NCI-H2171 (cell line): ENCODE data around the gene HEG1.

Source experiments
- DNase-seq: peaks from one replicate; lab custom pipeline; 2025; lab: John Stamatoyannopoulos, UW

HEG1 gene

DNA sequence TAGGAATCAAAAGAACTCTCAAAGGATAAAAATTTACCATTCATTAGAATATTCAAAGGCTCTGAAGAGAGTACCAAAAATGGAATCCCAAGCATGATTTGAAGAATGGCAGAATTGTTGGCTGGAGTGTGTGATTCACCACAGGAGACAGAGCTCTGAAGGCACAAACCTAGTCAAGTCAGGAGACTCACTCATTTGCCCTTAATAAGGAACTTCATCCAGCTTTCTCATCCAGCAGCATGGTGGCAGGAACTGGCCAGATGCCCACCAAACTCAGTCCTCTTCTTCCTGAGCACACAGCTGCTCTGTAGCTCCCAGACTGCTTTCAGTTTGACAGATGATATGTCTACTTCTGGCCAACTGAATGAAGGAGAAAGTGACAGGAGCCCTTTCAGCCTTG is 16.5 kb upstream of the HEG1 start:
- DNase-seq, result no peak

DNA sequence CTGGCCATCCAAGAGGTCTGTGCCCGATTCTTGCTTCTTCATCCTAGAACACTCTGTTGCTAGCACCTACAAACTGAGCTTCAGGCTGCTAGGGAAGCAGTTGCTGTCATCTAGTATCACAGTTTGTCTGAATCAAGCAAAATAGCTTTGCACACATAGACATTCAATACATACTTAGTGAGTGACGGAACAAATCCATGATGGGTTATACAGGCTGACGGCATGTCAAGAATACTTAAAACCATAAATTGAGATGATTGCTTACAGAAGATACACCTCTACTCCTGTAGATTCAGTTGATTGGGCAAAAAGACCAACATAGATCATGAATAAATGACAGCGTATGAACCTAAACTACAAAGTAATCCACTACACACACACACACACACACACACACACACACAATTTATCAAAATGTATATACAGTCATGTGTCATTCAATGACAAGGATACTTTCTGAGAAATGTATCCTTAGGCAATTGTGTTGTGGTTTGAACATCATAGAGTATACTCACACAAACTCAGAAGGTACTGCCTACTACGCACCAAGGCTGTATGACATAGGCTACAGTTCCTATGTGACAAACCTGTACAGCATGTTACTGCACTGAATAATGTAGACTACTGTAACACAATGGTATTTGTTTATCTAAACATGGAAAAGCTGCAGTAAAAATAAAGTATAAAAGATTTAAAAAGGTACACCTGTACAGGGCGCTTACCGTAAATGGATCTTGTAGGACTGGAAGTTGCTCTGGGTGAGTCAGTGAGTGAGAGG is 14.4 kb upstream of the HEG1 start:
- DNase-seq, result no peak

DNA sequence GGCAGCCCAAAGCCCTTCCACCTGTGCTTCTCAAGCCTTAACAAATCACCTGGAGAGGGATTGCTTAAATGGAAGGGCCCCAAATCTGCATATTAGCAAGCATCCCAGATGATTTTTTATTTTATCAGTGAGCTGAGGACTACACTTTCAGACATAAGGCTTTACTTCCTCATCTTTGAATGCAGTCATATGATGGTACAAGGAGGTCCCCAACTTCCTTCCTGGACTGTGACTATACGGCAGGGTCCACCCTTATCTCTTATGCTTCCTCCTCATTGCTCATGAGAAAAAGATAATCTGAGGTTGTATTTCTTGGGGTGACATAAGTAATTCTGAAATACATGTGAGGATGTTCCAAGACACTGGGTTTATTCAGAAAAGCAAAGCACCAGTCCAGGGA is 13.7 kb upstream of the HEG1 start:
- DNase-seq, result no peak

DNA sequence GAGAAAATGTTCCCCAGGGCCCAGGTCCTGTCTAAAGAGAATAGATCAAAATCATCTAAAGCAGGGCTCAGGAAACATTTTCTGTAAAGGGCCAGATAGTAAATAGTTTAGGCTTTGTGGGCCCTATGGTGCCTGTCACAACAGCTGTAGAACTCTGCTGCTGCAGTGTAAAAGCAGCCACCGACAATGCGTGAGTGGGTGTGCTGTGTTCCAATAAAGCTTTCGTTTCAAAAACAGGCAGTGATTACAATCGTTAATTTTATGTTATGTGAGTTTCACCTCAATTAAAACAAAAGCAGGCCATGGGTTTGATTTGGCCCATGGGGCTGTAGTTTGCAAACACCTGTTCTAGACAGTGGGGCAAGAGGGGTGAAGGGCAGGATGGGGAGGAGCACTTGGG is 12.5 kb upstream of the HEG1 start:
- DNase-seq, result no peak

DNA sequence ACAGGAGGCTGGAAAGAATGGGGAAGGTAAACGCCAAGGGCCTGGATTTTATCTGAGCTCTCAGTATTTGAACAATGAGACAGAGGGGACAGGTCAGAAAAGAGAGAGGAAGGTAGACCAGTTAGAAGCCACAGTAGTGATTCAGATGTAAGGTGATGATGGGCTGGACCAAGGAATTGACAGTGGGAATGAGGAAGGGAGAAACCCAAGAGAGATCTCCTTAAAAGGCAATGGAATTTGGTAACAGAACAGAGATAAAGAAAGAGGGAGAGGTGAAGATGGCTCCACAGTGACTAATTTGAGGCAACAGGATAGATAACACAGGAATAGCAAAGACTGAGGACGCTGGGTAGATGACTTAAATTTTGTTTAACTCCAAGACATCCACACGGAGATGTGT is 11.4 kb upstream of the HEG1 start:
- DNase-seq, result no peak

DNA sequence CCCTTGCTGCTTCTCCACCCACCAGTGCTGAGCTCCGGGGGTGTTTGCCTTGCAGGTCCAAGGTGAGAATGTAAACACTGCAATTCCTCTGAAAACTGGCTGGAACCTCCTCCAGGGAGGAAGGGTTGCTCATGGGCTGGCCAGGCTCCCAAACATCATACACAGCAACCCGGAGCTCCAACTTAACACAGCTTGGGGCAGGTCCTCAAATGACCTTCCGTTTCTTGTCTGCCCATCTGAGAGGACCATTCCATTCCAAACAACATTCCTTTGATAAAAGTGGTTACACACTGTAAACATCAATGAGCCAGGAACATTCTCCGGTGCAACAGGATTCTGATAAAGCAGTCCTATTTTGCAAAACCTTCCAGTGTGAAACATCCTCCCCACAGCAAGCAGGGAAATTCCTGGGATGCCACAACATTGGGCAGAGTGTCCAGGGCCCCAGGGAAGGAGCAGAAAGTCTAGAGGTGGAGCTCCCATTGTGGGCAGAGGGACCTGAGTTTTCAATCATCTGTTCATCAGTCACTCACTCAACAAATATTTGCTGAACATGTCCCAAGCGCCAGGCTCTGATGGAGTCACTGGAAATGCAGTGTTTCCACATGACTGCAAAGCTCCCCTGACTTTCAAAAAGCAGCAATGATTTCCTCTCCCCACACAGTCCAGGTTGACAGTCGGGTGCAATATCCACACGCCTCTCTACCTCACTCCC is 7.3 kb upstream of the HEG1 start:
- DNase-seq, result no peak

DNA sequence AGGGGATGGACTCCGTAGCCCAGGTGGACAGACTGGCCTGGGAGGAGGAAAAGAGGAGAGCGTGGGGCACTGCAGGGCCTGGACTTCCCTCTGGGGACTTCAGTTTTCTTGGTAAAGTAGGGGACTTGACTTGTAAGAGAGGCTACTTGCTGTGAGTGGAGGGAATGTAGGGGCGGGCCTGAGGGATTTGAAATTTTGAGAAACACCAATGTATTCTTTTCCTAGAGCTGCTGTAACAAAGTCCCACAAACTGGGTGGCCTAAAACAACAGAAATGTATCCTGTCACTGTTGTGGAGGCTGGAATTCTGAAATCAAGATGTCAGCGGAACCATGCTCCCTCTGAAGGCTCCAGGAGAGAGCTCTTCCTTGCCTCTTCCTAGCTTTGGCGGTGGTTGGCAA is 5.8 kb upstream of the HEG1 start:
- no peak for DNase-seq

DNA sequence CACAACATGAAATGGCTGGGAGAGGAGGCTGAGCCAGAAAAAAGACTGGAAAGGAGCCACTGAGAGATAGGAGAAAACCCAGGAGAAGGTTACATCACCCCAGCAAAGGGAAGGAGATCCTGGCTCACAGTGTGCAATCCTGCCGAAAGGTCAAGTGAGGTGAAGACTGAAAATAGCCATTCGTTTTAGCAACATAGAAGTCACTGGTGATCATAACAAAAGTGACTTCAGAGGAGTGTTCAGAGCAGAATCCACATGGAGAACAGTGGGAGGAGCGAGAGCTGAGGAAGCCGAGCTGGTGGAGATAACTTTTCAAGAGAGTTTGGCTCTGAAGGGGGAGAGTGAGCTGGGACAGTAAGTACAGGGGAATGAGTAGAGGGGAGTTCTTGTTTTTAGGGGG is 5.4 kb upstream of the HEG1 start:
- DNase-seq, result no peak

DNA sequence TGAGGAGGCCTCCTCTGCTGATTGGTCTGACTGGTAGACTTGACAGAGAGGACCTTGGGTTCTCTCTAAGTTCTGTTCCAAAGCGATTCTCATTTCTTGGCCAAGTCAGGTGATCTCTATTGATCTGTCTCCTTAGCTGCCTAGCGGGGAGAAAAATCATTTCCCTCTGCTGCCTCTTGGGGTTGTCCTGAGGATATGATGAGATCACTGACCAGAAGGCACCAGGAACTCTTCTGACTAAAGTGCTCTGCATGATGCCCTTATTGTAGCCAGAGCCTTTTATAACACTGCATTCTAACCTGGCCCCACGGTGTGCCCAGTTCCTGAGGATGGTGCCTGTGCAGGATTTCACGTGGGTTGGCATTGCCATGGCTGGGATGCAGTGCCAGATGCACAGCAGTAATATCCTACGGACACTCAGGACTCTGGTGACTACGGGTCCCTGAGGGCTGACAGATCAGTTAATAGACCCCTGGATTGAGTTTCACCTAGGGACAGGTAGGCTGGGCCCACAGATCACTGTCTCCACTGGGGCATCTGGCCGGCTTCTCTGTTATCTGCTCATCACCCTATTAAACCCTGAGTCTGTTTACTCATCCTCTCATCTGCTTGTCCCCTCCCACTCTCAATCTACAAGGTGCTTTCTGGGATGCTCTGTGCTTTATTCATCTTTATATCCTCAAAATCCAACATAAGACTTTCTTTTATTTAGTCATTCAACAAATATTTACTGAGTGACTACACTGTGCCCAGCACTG is 3.9 kb upstream of the HEG1 start:
- no peak for DNase-seq

DNA sequence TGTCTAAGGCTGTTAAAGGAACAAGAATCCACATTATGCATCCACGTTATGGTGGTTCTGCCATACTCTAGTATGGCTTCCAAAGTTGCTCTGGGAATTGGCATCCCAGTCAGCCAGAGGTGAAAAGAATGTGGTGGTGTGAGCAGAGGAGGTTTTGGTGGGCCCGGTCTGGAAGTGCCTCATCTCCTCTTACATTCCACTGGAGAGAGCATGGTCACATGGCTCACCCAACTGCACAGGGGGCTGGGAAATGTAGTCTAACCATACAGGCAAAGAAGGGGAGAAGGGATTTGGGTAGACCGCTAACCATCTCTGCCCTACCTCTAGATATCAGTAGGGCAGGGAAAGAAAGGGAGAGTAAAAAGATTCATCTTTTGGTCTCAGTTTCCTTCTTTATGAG is 3.2 kb upstream of the HEG1 start:
- no peak for DNase-seq

DNA sequence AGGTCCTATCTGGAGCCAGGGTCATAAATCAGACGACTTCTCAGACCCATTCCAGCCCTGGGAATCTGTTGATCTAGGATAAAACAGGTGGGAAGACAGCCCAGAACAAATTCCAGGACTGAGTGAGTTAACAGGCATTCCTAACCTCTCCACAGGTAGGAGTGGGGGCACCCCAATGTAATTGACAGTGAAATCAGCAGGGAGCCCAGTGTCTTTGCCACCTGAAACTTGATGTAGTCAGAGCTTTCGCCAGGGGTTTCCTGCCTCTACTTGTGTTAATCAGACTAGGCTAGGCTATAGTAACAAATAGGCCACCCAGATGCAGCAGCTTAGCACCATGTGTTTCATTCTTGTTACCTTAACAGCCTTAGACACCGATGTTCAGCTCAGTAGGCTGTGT is 2.7 kb upstream of the HEG1 start:
- DNase-seq, result no peak

DNA sequence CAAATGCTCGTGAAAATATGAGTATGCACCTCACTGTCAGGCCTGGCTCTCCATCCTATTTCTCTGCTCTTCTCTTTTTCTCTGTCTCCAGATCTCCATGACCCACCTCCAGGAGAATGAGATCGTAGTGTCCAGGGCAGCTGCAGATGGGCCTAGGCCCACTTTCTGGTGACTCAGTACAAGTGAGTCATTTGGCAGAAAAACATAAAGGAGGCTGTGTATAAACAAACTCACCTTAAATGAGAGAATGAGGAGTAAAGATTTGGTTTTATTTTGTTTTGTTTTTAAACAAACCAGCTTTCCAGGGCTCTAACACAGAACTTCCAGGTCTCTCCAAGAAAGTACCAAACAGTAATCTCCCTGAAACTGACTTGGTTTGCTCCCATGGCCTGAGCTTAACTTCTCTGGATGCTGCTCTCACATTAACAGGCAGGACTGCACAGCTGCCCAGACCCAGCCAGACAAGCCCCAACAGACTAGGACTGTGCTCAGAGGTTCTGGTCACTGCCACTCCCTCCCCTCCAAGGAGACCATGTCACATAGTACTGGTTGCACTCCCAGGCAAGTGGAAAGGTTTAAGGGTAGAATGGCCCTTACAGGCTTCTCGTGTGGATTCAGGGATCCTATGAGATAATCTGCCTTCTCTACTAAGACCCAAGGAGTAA is 1.5 kb upstream of the HEG1 start:
- no peak for DNase-seq

DNA sequence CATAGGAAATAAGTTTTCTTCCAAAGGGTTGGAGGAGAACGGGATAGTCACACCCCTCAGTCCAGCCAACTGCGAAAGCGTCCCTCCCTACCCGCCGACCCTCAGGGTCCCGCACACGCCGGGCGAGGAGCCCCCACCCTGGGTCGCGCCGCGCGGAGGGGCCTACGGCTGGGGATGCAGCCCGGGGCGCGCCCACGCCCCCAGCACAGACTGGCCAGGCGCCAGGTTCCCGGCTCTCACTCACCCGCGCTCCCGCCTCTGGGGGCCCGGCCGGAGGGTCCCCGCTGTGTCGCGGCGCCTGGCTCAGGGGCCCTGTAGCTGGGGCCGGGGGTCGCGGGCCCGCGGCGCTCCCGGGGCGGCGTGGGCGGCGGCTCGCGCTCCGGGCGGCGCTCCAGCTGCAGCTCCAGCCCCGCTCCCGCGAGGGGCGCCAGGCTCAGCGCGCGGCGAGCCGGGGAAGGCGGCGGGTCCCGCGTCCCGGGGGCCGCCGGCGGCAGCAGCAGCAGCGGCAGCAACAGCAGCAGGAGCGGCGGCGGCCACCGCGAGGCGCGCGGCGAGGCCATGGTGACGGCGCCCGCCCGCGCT is 375 bp downstream of the HEG1 start:
- peak; percentile 40 for DNase-seq

DNA sequence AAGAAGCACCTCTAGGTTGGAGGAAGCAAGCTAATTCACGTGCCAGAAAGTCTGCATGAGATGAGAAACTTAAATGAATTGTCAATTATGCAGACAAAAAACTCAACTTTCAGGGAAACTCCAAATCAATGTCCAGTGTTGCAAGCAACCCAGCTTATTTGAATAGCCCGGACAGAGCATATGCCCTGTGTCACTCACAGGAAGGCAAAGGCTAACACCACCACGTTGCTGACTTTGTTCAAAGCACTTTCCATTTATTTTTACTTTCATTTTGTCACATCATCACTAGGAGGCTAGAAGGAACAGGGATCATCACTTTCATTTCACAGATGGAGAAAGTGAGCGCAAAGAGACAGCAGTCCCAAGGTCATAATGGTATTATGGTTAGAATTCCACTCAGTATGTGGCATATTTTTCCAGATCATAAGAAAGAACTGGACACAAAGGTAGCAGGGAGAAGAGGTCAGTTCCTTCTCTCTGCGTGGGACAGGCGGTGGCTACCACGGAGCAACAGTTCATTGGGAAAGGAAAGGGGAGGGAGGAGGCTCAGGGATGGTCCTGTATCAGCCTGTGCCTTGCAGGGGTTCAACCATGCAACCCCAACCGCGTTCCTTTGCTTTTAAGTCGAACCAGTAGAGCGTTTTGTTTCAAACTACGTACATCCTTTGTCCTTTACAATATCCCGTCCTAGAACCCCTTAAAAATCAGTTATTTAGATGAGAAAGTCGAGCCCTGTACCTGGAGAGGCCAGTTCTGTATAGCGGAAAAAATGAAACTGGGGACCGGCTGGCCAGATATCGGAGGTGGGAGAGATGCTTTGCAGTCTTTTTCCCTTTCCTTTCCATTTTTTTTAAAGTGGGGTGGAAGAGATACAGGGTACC is 1.1 kb downstream of the HEG1 start:
- no peak for DNase-seq

DNA sequence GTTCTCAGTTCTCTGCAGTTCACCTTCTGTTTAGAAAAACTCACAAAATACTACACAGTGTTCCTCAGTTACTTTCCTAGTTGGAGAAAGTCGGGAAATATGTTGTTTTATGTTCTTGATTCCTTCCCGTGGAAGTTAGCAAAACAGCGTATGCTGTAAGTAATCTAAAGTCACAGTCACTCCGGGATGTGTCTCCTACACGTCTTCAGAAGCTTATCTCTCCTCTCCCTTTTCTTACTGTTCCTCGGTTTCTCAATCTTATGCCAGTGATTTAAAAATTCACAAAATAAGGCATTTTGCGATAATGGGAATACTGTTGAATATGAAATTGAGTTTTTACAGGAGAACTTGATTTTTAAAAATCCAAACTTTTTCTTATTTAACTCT is 1.7 kb downstream of the HEG1 start:
- no peak for DNase-seq

DNA sequence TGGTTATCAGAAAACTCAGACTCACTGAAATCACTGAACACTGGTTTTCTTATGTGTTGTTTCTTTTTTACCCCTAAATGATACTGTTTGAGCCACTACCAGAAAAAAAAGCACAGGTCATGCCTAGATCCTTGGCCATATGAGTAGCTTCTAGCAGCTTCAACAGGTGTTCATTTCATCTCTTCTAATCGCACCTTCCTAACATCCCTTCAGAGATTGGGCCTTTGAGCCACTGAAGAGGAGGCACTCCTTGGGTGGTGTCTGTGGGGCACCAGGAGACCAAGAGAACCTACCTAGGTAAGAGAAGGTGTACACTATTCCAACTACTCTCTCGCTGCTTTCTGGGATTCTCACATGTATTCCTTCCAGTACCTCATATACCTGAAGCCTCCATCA is 2.5 kb downstream of the HEG1 start:
- DNase-seq, result no peak

DNA sequence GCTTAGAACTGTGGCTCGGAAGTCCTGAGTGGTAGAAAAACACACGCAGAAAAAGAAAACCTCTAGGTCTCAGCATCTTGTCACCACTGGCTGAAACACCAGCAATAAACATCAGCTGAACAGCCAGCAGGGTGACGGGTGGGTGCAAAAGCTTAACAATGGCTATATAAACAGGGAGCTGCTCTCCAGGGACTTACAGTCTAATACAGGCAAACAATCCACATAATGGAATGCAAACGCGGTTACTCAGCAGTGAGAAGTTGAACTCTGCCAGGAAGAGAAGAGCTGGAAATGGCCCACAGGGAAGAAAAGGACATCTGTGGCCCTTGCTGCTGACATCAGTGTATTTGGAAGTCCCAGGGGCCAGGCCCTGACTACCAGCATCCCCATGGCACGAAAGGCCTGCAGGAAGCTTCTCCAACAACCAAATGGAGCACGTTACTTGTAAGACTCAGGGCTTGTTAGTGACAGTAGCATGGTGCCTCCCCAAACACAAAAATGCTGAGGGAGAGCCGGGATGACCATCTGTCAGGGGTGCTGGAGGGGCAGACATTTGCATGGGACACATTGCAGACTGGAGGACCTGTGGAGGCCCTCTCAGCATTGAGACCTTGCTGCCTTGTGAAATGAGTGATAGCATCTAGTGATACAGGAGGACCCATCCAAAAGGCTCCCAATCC is 3.0 kb downstream of the HEG1 start:
- no peak for DNase-seq

DNA sequence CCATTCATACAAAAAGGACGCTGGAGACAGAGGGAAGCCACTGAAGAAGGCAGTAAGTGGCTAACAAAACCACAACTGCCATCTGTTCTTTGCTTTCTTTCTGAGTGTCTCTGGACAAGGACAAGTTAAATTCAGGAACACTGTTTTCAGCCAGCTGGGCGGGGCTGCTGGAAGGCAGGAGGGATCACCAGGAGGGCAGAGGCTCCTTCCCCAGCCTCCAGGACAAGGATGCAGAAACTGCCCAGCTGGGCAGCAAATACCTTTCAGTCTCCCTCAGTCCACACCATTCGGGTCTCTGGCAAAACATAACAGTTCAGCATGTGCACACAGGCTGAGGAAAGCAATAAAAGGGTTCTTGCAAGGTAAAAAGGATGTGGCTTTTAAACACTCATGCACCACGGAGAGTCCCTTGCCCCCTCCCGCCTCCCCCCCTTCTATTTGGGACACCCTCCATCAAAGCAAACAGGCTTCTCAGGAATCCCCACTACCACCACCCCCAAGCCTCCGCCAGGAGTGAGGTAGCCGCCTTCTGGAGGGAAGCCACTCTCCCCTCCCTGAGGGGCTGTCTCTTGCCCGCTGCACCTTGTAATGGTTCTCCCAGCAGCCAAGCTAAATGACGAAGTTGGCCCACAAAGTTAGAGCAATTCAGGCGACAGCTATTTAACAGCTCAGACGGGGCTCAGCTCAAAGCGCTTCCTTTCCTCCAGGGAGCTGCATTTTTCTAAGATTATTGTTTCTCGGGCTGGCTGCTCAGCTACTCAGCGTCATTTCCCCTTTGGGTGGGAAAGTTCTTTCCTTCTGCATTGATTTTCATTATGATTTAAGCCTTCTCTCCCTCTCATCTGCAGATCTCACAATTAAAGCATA is 3.8 kb downstream of the HEG1 start:
- DNase-seq, result peak; percentile 39

DNA sequence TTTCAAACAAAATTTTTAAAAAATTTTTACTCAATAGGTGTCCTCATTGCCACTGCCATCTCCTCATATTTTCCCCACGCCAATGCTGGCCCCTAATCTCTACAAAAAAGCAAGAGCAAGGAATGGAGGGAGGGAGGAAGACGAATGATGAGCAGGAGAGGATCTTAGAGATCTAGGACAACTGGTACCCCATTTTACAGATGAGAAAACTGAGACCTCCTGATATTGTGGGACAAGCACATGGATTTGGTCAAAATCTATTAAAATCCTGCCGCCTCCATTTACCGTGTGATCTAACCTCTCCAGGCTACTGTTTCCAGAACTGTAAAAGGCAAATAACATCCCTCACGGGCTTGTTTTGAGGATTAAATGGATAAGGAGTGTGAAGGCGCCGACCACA is 4.6 kb downstream of the HEG1 start:
- DNase-seq, result no peak
